Measurements from ENCODE around the gene STKLD1.

DNA sequence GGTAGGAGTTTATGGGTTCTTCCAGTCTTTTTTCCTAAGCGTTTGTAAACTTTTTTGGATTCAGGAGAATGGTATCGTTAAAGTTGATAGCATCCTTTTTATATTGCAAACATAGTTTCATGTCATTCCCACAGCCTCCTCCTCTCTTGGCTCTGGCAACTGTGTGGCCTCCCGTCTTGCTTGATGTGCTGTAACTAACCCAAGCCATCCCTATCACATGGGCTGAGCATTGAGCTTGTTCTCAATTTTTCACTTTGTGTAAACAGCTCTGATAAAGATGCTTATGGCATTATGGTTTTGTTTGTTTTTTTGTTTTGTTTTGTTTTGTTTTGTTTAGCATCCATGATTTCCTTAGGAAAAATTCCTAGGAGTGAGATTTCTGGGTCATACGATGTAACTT, 4.6 kb downstream of the STKLD1 start:
- TF ChIP-seq NFIC (IDR thresholded peaks at IDR 0.05) (no peak), TCF12 (IDR thresholded peaks at IDR 0.05; ENCODE audit: low read depth) (no peak), TAF1 (IDR thresholded peaks at IDR 0.05; ENCODE audit: low read depth) (no peak), CEBPB (IDR thresholded peaks at IDR 0.05) (no peak), EP300 (IDR thresholded peaks at IDR 0.05; ENCODE audit: borderline replicate concordance) (no peak), RAD21 (IDR thresholded peaks at IDR 0.05; ENCODE audit: low read depth) (no peak), ZBTB7A (IDR thresholded peaks at IDR 0.05; ENCODE audit: low read depth) (no peak), TEAD4 (IDR thresholded peaks at IDR 0.05) (no peak), FOXM1 (IDR thresholded peaks at IDR 0.05; ENCODE audit: borderline replicate concordance, low read depth) (no peak), CREB1 (IDR thresholded peaks at IDR 0.05; ENCODE audit: low read depth) (no peak)
- TF ChIP-seq, protein P1, sequence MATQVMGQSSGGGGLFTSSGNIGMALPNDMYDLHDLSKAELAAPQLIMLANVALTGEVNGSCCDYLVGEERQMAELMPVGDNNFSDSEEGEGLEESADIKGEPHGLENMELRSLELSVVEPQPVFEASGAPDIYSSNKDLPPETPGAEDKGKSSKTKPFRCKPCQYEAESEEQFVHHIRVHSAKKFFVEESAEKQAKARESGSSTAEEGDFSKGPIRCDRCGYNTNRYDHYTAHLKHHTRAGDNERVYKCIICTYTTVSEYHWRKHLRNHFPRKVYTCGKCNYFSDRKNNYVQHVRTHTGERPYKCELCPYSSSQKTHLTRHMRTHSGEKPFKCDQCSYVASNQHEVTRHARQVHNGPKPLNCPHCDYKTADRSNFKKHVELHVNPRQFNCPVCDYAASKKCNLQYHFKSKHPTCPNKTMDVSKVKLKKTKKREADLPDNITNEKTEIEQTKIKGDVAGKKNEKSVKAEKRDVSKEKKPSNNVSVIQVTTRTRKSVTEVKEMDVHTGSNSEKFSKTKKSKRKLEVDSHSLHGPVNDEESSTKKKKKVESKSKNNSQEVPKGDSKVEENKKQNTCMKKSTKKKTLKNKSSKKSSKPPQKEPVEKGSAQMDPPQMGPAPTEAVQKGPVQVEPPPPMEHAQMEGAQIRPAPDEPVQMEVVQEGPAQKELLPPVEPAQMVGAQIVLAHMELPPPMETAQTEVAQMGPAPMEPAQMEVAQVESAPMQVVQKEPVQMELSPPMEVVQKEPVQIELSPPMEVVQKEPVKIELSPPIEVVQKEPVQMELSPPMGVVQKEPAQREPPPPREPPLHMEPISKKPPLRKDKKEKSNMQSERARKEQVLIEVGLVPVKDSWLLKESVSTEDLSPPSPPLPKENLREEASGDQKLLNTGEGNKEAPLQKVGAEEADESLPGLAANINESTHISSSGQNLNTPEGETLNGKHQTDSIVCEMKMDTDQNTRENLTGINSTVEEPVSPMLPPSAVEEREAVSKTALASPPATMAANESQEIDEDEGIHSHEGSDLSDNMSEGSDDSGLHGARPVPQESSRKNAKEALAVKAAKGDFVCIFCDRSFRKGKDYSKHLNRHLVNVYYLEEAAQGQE (IDR thresholded peaks at IDR 0.05; ENCODE audit: low read depth): no peak
- TF ChIP-seq, protein P2, sequence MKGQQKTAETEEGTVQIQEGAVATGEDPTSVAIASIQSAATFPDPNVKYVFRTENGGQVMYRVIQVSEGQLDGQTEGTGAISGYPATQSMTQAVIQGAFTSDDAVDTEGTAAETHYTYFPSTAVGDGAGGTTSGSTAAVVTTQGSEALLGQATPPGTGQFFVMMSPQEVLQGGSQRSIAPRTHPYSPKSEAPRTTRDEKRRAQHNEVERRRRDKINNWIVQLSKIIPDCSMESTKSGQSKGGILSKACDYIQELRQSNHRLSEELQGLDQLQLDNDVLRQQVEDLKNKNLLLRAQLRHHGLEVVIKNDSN (IDR thresholded peaks at IDR 0.05): no peak
- TF ChIP-seq, protein P3, sequence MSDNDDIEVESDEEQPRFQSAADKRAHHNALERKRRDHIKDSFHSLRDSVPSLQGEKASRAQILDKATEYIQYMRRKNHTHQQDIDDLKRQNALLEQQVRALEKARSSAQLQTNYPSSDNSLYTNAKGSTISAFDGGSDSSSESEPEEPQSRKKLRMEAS (IDR thresholded peaks at IDR 0.05): no peak

Data from Ishikawa (cell line).